A549 (cell line): Measurements from ENCODE around the gene ABHD17A. TPM values are rescaled to one million over a fixed set of nuclear protein-coding genes. Genes with fewer than 3 reads are reported as not detected.
A peak's percentile ranks its signal among the peaks of the same experiment; 100 is the strongest.

Source experiments
- ATAC-seq, 2 experiments: fragments of 200-7000 bp in 1 of 2; fragments of >200 bp in 1 of 2; cut with Nextera tagmentation in 1 of 2; cut with Tn5 transposase in 1 of 2; 3 replicates each; pipeline versions ENCODE4 v1.8.0 to v1.9.1; 2018 to 2020; ENCODE audit warnings: mild to moderate bottlenecking in 1 of 2, moderate library complexity in 1 of 2
- CTCF ChIA-PET: fragments of 300-600 bp; sonication (Branson Sonifier 250); formaldehyde crosslinking; extraction: SDS; loops from one replicate; lab custom pipeline; 2021; ENCODE audit warnings: antibody characterized with exemption, inconsistent platforms; lab: Yijun Ruan, JAX
- POLR2A ChIA-PET: fragments of 350-600 bp; formaldehyde crosslinking; extraction: SDS; loops from one replicate; lab custom pipeline; 2021; ENCODE audit warnings: antibody characterized with exemption, inconsistent platforms; lab: Yijun Ruan, JAX
- DNase-seq, 2 experiments: peaks; one replicate each; pipeline versions ENCODE4 v3.0.0 to v3.0.0-alpha.2; 2011 to 2016; ENCODE audit warnings: low read depth in 1 of 2, low spot score in 1 of 2
- FAIRE-seq: peaks from 2 replicates; lab custom pipeline; 2011; peaks lifted over from hg19 to GRCh38; lab: Jason Lieb, UNC
- H3K27ac ChIP-seq, 2 experiments: fragments of >200 bp; sonication (Bioruptor Twin); formaldehyde crosslinking; 3 replicates each; pipeline ENCODE4 v1.5.1; 2016 to 2017
- H3K4me1 ChIP-seq: fragments of >200 bp; sonication (Bioruptor Twin); formaldehyde crosslinking; 3 replicates; pipeline ENCODE4 v1.6.1; 2016
- H3K4me2 ChIP-seq: fragments of >200 bp; sonication (Bioruptor Twin); formaldehyde crosslinking; 3 replicates; pipeline ENCODE4 v1.6.1; 2016
- H3K4me3 ChIP-seq: fragments of >200 bp; sonication (Bioruptor Twin); formaldehyde crosslinking; 3 replicates; pipeline ENCODE4 v1.5.1; 2016
- H3K9me3 ChIP-seq: fragments of >200 bp; sonication (Bioruptor Twin); formaldehyde crosslinking; 3 replicates; pipeline ENCODE4 v1.6.1; 2016
- BCL3 ChIP-seq: fragments of >200 bp; sonication (Bioruptor Twin); formaldehyde crosslinking; IDR thresholded peaks from 3 replicates; pipeline ENCODE4 v1.6.1; 2016
- BHLHE40 ChIP-seq: IDR thresholded peaks from 2 replicates; pipeline ENCODE4 v1.6.1; 2012; ENCODE audit warnings: low read depth, low read length, inconsistent platforms
- CHD2 ChIP-seq: fragments of 150-350 bp; IDR thresholded peaks from 2 replicates; pipeline ENCODE4 v1.6.1; 2014; ENCODE audit warnings: low read length; ENCODE audit not compliant: partially characterized antibody
- CHD4 ChIP-seq: fragments of 200-600 bp; sonication (generic); IDR thresholded peaks from 2 replicates; pipeline ENCODE4 v1.6.1; 2016; ENCODE audit warnings: antibody characterized with exemption, mild to moderate bottlenecking, borderline replicate concordance
- E2F6 ChIP-seq: IDR thresholded peaks from 2 replicates; pipeline ENCODE4 v1.6.1; 2012; ENCODE audit warnings: low read depth, borderline replicate concordance
- EHF ChIP-seq: fragments of 250-450 bp; sonication (Bioruptor Pico); IDR thresholded peaks from 2 replicates; pipeline ENCODE4 v1.5.0; 2020; ENCODE audit warnings: mild to moderate bottlenecking
- FOSL2 ChIP-seq, 2 experiments: fragments of 450-650 bp in 1 of 2; fragments of >200 bp in 1 of 2; sonication (Bioruptor Twin) in 1 of 2; formaldehyde crosslinking; IDR thresholded peaks; 2 replicates each; pipeline versions ENCODE4 v1.5.0 to v1.6.1; 2016 to 2020; ENCODE audit warnings: mild to moderate bottlenecking in 1 of 2, moderate library complexity in 1 of 2
- GATA3 ChIP-seq: IDR thresholded peaks from 2 replicates; pipeline ENCODE4 v1.6.1; 2012; ENCODE audit warnings: borderline replicate concordance
- HDAC2 ChIP-seq: fragments of 200-600 bp; sonication (generic); IDR thresholded peaks from 2 replicates; pipeline ENCODE4 v1.6.1; 2016
- HEYL ChIP-seq: fragments of 250-450 bp; sonication (Bioruptor Pico); IDR thresholded peaks from 2 replicates; pipeline ENCODE4 v1.8.0; 2021; ENCODE audit warnings: mild to moderate bottlenecking, moderate library complexity
- HMGXB4 ChIP-seq: fragments of 250-450 bp; sonication (Bioruptor Pico); IDR thresholded peaks from 2 replicates; pipeline ENCODE4 v1.5.0; 2021; ENCODE audit warnings: mild to moderate bottlenecking, moderate library complexity, borderline replicate concordance
- HOXA7 ChIP-seq: fragments of 250-450 bp; sonication (Bioruptor Pico); IDR thresholded peaks from 2 replicates; pipeline ENCODE4 v1.5.0; 2020; ENCODE audit warnings: mild to moderate bottlenecking, moderate library complexity
- HOXB13 ChIP-seq: fragments of 250-450 bp; sonication (Bioruptor Pico); IDR thresholded peaks from 2 replicates; pipeline ENCODE4 v1.5.0; 2020; ENCODE audit warnings: low read depth, mild to moderate bottlenecking, moderate library complexity
- JUNB ChIP-seq: fragments of >200 bp; sonication (Bioruptor Twin); formaldehyde crosslinking; IDR thresholded peaks from 2 replicates; pipeline ENCODE4 v1.6.1; 2016
- KDM1A ChIP-seq: fragments of 200-600 bp; sonication (generic); IDR thresholded peaks from 2 replicates; pipeline ENCODE4 v1.6.1; 2016; ENCODE audit warnings: low read depth, mild to moderate bottlenecking
- MAX ChIP-seq: IDR thresholded peaks from 2 replicates; pipeline ENCODE4 v1.6.1; 2012
- PHF8 ChIP-seq: fragments of 200-600 bp; sonication (generic); IDR thresholded peaks from 2 replicates; pipeline ENCODE4 v1.6.1; 2016; ENCODE audit warnings: low read depth, mild to moderate bottlenecking, antibody characterized with exemption, moderate library complexity, borderline replicate concordance
- RFX5 ChIP-seq: fragments of 450-650 bp; IDR thresholded peaks from 2 replicates; pipeline ENCODE4 v1.7.1; 2014; ENCODE audit warnings: antibody characterized with exemption, mild to moderate bottlenecking, moderate library complexity
- RNF2 ChIP-seq: fragments of 200-600 bp; sonication (generic); IDR thresholded peaks from 2 replicates; pipeline ENCODE4 v1.6.1; 2016; ENCODE audit warnings: low read depth, mild to moderate bottlenecking, antibody characterized with exemption, moderate library complexity, borderline replicate concordance
- SREBF2 ChIP-seq: fragments of 450-650 bp; IDR thresholded peaks from 2 replicates; pipeline ENCODE4 v1.6.1; 2014; ENCODE audit warnings: mild to moderate bottlenecking, moderate library complexity
- TFCP2L1 ChIP-seq: fragments of 250-450 bp; sonication (Bioruptor Pico); IDR thresholded peaks from 2 replicates; pipeline ENCODE4 v1.5.0; 2021; ENCODE audit warnings: mild to moderate bottlenecking
- TP53 ChIP-seq: fragments of 250-450 bp; sonication (Bioruptor Pico); IDR thresholded peaks from 2 replicates; pipeline ENCODE4 v1.5.0; 2021; ENCODE audit warnings: mild to moderate bottlenecking, moderate library complexity
- USF2 ChIP-seq: fragments of 450-650 bp; IDR thresholded peaks from 2 replicates; pipeline ENCODE4 v1.6.1; 2014; ENCODE audit warnings: antibody characterized with exemption
- ZNF302 ChIP-seq: fragments of 250-450 bp; sonication (Bioruptor Pico); IDR thresholded peaks from 2 replicates; pipeline ENCODE4 v1.9.0; 2021; ENCODE audit warnings: inconsistent platforms, mild to moderate bottlenecking, moderate library complexity
- WGBS: methylation state at CpG from one replicate; pipeline ENCODE4 v1.1.6; 2017; ENCODE audit errors: missing lambda C conversion rate; 5-methylcytosine and 5-hydroxymethylcytosine counted together
- polyA plus RNA-seq, 4 experiments: library from polyadenylated mRNA; depleted of rRNA in 3 of 4; stranded (reverse); fragments of >200 nt; fragmentation: RNase III in 1 of 4; extraction: RNeasy Plus Mini Kit Qiagen cat#74134 plus additional on column Dnase treatment in 1 of 4; gene quantifications; 2 replicates in 3 of 4; 3 replicates in 1 of 4; pipeline ENCODE4 v1.2.3, GENCODE V29; 2011 to 2017

Gene ABHD17A
- polyA plus RNA-seq, 2 of the 4 experiments (the other 2 are of a cell fraction) = 12.8 to 23.1 TPM

- FAIRE-seq (no peak), ATAC-seq (no peak), DNase-seq (no peak)
- Histone ChIP-seq H3K4me1 (peaks cover 14% of the 10 kb centered on the region), H3K4me2 (peak overlapping the region; percentile 100), H3K27ac (no peak overlapping the region; a peak in 1 of 6 replicates), H3K4me3 (peak overlapping the region; percentile 88), H3K9me3 (no peaks in the 10 kb centered on the region)
- WGBS = 87% methylated on average over 23 of the region's 29 CpGs
- no peak for TF ChIP-seq E2F6
- no peak for TF ChIP-seq BHLHE40
- TF ChIP-seq BCL3 = no peak
- no peak for TF ChIP-seq HOXA7
- TF ChIP-seq CHD4 = no peak
- TF ChIP-seq FOSL2 (IDR thresholded peaks at IDR 0.05) = no peak
- TF ChIP-seq FOSL2 (CRISPR knock-in tag; IDR thresholded peaks at IDR 0.05) = no peak
- TF ChIP-seq JUNB = no peak
- TF ChIP-seq CHD2 = no peak
- TF ChIP-seq PHF8 = no peak
- no peak for TF ChIP-seq RNF2
- no peak for TF ChIP-seq SREBF2
- TF ChIP-seq KDM1A = no peak
- TF ChIP-seq RFX5 = no peak
- no peak for TF ChIP-seq GATA3
- no peak for TF ChIP-seq USF2
- no peak for TF ChIP-seq HEYL (CRISPR knock-in tag)
- ChIA-PET POLR2A (no interaction called here), CTCF (interaction anchor here (2.7 kb wide), 1 partner anchor 9 kb away, joined by 10 read pairs; no protein-coding TSS in a partner anchor)
Measured at GRCh38 chr19:1873524-1874473, 11.5 kb downstream of the ABHD17A start.

GRCh38 chr19:1872807-1873523 is 12.3 kb downstream of the ABHD17A start:
- peaks cover 14% of the 10 kb centered on the region for H3K4me1 ChIP-seq
- no peak for DNase-seq
- ChIA-PET POLR2A (no interaction called here), CTCF (no interaction called here)
- no peak for ATAC-seq
- no peak overlapping the region for H3K4me3 ChIP-seq
- H3K4me2 ChIP-seq = no peak overlapping the region; the same call in 2 of the 3 replicates
- TF ChIP-seq HDAC2 (no peak), USF2 (no peak), HMGXB4 (no peak), ZNF302 (no peak), GATA3 (no peak), TFCP2L1 (CRISPR knock-in tag) (no peak), EHF (CRISPR knock-in tag) (no peak), E2F6 (no peak), TP53 (CRISPR knock-in tag) (no peak), MAX (no peak), PHF8 (no peak), HOXA7 (no peak), HOXB13 (CRISPR knock-in tag) (no peak)
- no peak overlapping the region; a peak in 1 of 6 replicates for H3K27ac ChIP-seq
- 98% methylated on average over 5 of the region's 25 CpGs for WGBS
- H3K9me3 ChIP-seq = no peaks in the 10 kb centered on the region
- no peak for FAIRE-seq
